ENCODE measurements around the gene CORO7.

The CORO7 gene

DNA sequence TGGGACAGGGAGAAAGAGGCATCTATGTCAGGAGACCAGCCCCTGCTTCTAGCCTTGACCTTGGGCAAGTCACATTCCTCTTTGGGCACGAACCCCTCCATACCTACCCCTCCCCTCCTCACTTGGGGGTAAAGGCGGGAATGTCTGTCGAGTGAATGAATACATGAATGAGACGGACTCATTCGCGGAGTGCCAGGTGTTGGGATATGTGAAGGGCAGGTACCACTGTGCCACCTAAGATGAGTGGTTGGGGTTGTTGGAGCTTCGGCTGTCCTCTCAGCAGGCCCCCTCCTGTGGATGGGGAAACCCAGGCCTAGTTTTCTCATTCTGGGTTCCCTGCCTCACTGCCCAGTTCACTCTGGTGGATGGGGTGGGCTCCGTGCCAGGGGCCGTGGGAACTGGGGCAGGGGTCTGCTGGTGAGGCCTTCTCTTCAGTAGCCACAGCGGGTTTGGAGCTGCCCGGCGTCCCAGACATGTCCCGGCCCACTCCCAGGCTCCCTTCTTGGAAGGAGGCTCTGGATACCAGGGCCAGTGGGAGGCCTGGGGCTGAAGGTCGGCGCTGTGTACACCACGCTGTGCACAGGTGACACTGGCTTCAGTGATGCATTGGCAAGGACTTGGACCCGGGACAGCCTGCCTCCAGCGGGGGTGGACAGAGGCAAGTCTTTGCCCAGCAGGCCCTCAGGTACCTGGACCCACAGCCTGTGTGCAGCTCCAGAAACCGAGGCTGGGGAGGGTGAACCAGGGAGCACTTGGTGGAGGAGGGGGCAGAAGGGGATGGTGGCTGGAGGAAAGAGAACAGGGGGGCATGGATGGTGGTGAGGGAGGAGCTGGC, 94.9 kb downstream of the CORO7 start:
- H3K4me3 ChIP-seq (ENCODE audit: low read depth, low read length) = no peak overlapping the region
- DNase-seq (ENCODE audit: low read depth) = no peak
- TF ChIP-seq, protein P1, sequence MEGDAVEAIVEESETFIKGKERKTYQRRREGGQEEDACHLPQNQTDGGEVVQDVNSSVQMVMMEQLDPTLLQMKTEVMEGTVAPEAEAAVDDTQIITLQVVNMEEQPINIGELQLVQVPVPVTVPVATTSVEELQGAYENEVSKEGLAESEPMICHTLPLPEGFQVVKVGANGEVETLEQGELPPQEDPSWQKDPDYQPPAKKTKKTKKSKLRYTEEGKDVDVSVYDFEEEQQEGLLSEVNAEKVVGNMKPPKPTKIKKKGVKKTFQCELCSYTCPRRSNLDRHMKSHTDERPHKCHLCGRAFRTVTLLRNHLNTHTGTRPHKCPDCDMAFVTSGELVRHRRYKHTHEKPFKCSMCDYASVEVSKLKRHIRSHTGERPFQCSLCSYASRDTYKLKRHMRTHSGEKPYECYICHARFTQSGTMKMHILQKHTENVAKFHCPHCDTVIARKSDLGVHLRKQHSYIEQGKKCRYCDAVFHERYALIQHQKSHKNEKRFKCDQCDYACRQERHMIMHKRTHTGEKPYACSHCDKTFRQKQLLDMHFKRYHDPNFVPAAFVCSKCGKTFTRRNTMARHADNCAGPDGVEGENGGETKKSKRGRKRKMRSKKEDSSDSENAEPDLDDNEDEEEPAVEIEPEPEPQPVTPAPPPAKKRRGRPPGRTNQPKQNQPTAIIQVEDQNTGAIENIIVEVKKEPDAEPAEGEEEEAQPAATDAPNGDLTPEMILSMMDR (IDR thresholded peaks at IDR 0.05; ENCODE audit: insufficient read depth, low read depth, low read length, missing control alignments) = no peak

DNA sequence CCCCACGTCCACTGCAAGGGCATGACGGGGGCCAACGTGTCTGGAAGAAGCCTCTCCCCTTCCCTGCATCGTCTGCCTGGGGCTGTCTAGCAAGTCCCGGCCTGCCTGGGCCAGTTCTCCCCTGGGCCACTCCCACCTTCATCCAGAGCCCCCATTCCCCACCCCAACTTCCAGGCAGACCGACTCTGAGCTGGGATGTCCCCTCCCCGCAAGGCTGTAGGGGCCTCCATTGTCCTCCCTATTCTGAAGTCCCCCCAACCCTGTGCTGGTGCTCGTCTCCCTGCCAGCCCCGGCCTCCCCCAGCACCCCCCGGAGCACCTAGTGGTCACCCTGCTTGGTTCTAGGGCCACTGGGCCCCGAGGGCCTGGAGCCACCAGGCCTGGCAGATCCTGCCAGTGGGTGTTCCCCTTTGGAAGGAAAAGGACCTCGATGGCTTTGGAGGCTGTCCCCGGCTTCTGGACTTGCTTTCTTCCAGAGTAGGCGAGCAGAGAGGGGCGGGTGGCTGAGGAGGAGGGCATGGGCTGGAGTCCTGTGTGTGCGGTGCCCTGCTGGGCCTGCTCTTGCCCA, 95.7 kb downstream of the CORO7 start:
- TF ChIP-seq, protein P1 (IDR thresholded peaks at IDR 0.05; ENCODE audit: insufficient read depth, low read depth, low read length, missing control alignments) = no peak
- DNase-seq (ENCODE audit: low read depth) = no peak
- no peak overlapping the region for H3K4me3 ChIP-seq (ENCODE audit: low read depth, low read length)

DNA sequence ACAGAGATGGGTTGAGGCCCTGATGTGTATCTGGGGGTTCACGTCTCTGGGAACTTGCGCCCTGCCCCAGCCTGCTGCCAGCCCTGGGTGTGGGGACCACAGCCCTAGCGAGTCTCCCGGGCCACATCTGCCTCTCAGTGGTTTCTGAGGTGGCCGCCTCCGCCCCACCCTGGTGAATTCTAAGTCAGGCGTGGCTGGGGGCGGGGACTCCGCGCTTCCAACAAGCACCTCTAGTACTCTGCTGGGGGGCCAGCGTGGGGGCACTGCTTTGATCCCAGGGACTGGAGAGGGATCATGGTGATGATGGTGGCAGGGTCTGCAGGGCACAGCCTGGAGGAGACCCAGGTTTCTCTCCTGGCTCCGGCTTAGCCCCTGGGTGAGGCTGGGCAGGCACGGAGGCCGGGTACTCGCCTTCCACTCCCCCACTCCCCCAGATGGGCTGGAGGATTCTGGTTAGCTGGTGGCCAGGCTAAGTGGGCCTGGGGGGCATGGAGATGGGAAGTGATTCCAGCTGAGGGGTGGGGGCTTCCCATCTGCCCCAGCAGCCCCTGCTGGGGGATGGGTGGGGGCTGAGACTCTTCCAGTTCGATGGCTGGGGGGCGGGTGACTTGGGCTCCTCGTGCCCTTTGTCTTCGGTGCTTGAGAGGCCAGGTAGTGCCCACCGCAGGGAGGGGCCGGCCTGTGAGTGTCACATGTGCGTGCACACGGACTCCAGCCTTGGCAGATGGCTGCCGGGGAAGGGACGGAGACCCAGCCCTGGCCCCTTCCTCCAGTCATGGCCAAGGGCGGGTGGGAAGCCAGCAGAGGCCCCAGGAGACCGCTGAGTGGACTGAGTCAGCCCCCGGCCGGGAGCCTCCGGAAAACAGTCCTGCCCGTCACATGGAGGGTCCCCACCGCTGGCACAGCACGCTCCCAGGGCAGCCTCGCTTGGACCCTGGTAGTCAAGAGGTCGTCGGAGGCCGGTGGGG, 96.7 kb downstream of the CORO7 start:
- no peak overlapping the region for H3K4me3 ChIP-seq (ENCODE audit: low read depth, low read length)
- TF ChIP-seq, protein P1 (IDR thresholded peaks at IDR 0.05; ENCODE audit: insufficient read depth, low read depth, low read length, missing control alignments) = no peak
- peak; percentile 75 for DNase-seq (ENCODE audit: low read depth)

DNA sequence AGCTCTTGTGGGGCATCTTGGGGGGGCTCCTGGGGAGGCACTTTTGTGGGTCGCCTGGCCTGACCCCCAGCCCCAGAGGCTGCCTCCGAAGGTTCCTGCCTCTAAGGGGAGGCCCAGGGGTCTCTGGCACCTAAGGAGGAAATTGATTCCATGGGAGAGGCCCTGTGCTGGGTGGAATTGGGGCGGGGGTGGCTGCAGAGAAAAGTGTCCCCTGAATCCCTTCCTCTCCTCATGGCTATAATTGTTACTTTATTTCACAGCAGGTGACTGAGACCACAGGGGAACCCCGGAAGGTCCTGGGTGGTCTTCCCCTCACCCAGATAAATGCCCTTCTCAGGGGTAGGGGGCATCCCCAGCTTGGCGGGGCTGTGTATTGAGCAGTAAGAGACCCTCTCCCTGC, 97.4 kb downstream of the CORO7 start:
- no peak overlapping the region for H3K4me3 ChIP-seq (ENCODE audit: low read depth, low read length)
- no peak for DNase-seq (ENCODE audit: low read depth)
- TF ChIP-seq, protein P1 (IDR thresholded peaks at IDR 0.05; ENCODE audit: insufficient read depth, low read depth, low read length, missing control alignments) = no peak

DNA sequence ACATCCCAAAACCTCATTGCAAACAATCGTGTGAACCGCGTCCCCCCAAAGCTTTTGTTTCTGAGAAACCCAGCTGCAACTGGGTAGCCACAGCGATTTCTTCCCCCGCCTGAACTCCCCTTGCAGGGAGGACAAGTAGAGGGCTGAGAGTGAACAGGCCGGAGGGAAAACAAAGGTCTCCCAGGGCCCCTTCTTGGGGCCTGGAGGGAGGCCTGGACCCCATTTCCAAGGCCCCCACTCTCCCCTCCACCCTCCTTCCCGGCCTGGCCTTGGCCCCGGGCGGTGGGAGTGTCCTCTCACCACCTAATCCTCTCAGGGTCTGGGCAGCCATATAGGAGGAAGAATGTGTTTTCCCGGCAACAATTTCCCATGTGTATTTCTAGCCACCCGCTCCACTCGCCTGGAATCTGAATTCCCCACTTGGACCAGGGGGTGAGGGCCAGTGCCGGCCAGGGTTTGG, 97.9 kb downstream of the CORO7 start:
- DNase-seq (ENCODE audit: low read depth) = no peak
- TF ChIP-seq, protein P1 (IDR thresholded peaks at IDR 0.05; ENCODE audit: insufficient read depth, low read depth, low read length, missing control alignments) = no peak
- no peak overlapping the region for H3K4me3 ChIP-seq (ENCODE audit: low read depth, low read length)

DNA sequence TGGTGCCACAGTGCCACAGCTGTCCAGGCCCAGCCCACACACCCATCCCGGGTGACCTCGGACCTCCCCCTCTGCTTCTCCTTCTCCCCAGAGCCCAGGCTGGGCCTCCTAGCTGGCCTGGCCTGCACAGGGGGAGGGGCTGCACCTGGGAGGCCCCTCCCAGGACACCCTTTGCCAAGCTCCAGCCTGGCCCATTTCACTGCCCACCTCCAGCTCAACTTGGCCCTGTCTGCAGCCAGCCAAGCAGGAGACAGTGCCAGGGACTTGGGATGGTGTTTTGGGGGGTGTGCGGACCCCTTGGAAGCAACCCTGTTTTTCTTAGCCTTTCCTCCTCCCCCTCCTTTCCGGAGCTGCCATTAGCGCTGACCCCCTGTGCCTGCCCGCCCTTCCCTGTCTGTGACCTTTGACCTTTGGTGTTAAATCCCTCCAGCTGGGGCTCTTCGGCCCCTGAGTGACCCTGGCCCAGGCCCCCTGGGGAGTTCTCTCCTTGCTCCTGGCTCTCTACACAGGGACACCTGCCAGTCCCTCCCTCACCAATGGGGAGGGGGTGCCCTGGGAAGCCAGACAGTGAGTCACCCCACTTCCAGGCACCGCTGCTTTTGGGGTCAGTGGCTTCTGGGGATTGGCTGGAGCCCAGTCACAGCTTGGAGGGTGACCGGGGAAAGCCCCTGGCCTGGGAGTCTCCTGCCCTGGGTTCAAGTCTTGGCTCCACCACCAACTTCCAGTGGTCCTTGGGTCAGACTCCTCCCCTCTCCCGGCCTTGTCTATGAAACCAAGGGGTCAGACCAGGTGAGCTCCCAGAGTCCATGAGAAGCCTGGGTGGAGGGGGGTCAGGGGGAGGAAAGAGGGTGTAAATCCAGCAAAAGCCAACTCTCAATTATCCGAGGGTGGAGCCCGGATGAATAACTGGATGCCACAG, 98.6 kb downstream of the CORO7 start:
- no peak for DNase-seq (ENCODE audit: low read depth)
- no peak overlapping the region for H3K4me3 ChIP-seq (ENCODE audit: low read depth, low read length)
- TF ChIP-seq, protein P1 (IDR thresholded peaks at IDR 0.05; ENCODE audit: insufficient read depth, low read depth, low read length, missing control alignments) = no peak
